Right lobe of liver (tissue), 6 donors: ENCODE results near the gene SMARCC1. TPM values are rescaled to one million over a fixed set of nuclear protein-coding genes. Genes with fewer than 3 reads are reported as not detected.

Source experiments
- ATAC-seq, 4 donors: fragments of 200-7000 bp; cut with Tn5 transposase; one replicate each; pipeline ENCODE4 v1.9.1; 2020; ENCODE audit warnings: mild to moderate bottlenecking in 4 of 4, moderate library complexity in 4 of 4
- DNase-seq, 3 donors: peaks; one replicate each; pipeline ENCODE4 v3.0.0-alpha.2; 2020
- H3K27ac ChIP-seq, 3 donors: fragments of 200-600 bp; one replicate each; pipeline ENCODE4 v1.8.0; 2022
- H3K27me3 ChIP-seq, 2 donors: fragments of 200-600 bp; one replicate each; pipeline ENCODE4 v1.8.0; 2022
- H3K36me3 ChIP-seq, 4 donors: fragments of 200-600 bp; sonication (generic) in 1 of 4; one replicate each; pipeline versions ENCODE4 v1.5.1 to v1.8.0; 2017 to 2022; ENCODE audit warnings: control low read depth in 1 of 4
- H3K4me1 ChIP-seq, 4 donors: fragments of 200-600 bp; sonication (generic) in 1 of 4; one replicate each; pipeline versions ENCODE4 v1.5.1 to v1.8.0; 2017 to 2022; ENCODE audit warnings: control low read depth in 1 of 4
- H3K4me3 ChIP-seq, 3 donors: fragments of 200-600 bp; one replicate each; pipeline ENCODE4 v1.8.0; 2022
- H3K9me3 ChIP-seq, 4 donors: fragments of 200-600 bp; sonication (generic) in 1 of 4; one replicate each; pipeline versions ENCODE4 v1.5.1 to v1.8.0; 2017 to 2022; ENCODE audit warnings: control low read depth in 1 of 4
- POLR2A ChIP-seq: fragments of 450-650 bp; IDR thresholded peaks from one replicate; pipeline ENCODE4 v1.6.1; 2017; ENCODE audit warnings: antibody characterized with exemption, mild to moderate bottlenecking
- WGBS: methylation state at CpG from one replicate; pipeline ENCODE4 v1.1.6; 2018; ENCODE audit warnings: low coverage, low lambda C conversion rate; ENCODE audit not compliant: insufficient coverage; ENCODE audit errors: missing lambda C conversion rate; 5-methylcytosine and 5-hydroxymethylcytosine counted together
- intact Hi-C, 2 donors: fragments of 100-400 bp; cut with DNase I; formaldehyde crosslinking; loops; one replicate each; pipeline versions ENCODE4 v1.11.2 to v1.14.1; 2022
- total RNA-seq, 6 experiments: library from RNA; depleted of rRNA in 2 of 6; stranded (reverse); fragments of >200 nt in 2 of 6; fragmentation: NEBNext Ultra II Directional in 3 of 6; extraction: Animal tissue kit (Norgen Biotek cat#: 25700) in 3 of 6; gene quantifications; one replicate each; pipeline versions ENCODE4 v1.1.0 to v1.2.4, GENCODE V29; 2016 to 2023
- TF ChIP-seq, protein P1 (sequence below), 4 donors: fragments of 200-600 bp in 3 of 4; fragments of 450-650 bp in 1 of 4; IDR thresholded peaks; one replicate each; pipeline versions ENCODE4 v1.5.1 to v1.8.0; 2016 to 2022; ENCODE audit warnings: antibody characterized with exemption in 4 of 4, mild to moderate bottlenecking in 2 of 4
- donor health status: DM: no; HTN: yes; CAD: no.
- donor health status: DM: no; HTN: no; CAD: no.
- donor health status: DM: no; HTN: no; CAD: no.
- donor health status: DM: no; HTN: yes; CAD: no.
- donor health status: DM: no; HTN: yes; CAD: no.

Gene SMARCC1
- total RNA-seq, 6 experiments from 2014 or later: 15.6 to 32.0 (median 24.1) TPM

GRCh38 chr3:47715928-47716327 lies 65.8 kb downstream of the SMARCC1 start:
- H3K4me3 ChIP-seq: no peak overlapping the region
- intact Hi-C loops: no loop called here
- TF ChIP-seq, protein P1, sequence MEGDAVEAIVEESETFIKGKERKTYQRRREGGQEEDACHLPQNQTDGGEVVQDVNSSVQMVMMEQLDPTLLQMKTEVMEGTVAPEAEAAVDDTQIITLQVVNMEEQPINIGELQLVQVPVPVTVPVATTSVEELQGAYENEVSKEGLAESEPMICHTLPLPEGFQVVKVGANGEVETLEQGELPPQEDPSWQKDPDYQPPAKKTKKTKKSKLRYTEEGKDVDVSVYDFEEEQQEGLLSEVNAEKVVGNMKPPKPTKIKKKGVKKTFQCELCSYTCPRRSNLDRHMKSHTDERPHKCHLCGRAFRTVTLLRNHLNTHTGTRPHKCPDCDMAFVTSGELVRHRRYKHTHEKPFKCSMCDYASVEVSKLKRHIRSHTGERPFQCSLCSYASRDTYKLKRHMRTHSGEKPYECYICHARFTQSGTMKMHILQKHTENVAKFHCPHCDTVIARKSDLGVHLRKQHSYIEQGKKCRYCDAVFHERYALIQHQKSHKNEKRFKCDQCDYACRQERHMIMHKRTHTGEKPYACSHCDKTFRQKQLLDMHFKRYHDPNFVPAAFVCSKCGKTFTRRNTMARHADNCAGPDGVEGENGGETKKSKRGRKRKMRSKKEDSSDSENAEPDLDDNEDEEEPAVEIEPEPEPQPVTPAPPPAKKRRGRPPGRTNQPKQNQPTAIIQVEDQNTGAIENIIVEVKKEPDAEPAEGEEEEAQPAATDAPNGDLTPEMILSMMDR (IDR thresholded peaks at IDR 0.05): no peak
- no peak for TF ChIP-seq POLR2A
- DNase-seq: no peak
- ATAC-seq: peak in 1 of 4 donors; percentile 86
- H3K27ac ChIP-seq: no peak overlapping the region
- H3K36me3 ChIP-seq: peaks cover 0 to 34% (median 13%) of the 10 kb centered on the region in 4 donors
- WGBS: 72% methylated on average over 2 of the region's 4 CpGs
- H3K27me3 ChIP-seq: no peaks in the 10 kb centered on the region
- no peaks in the 10 kb centered on the region for H3K4me1 ChIP-seq
- no peaks in the 10 kb centered on the region for H3K9me3 ChIP-seq

- DNase-seq: no peak
- H3K4me3 ChIP-seq: no peak overlapping the region
- intact Hi-C loops: no loop called here
- no peaks in the 10 kb centered on the region for H3K27me3 ChIP-seq
- peaks cover 0 to 41% (median 13%) of the 10 kb centered on the region in 4 donors for H3K36me3 ChIP-seq
- no peaks in the 10 kb centered on the region for H3K4me1 ChIP-seq
- H3K27ac ChIP-seq: no peak overlapping the region
- H3K9me3 ChIP-seq: no peaks in the 10 kb centered on the region
- no peak for ATAC-seq
- no peak for TF ChIP-seq POLR2A
- TF ChIP-seq, protein P1 (IDR thresholded peaks at IDR 0.05): no peak
- WGBS: 89% methylated on average over 6 of the region's 6 CpGs
Observed at GRCh38 chr3:47714606-47715005, 67.1 kb downstream of the SMARCC1 start.

- Histone ChIP-seq H3K9me3 (no peaks in the 10 kb centered on the region), H3K4me3 (no peak overlapping the region), H3K27ac (no peak overlapping the region), H3K36me3 (peaks cover 0 to 49% (median 14%) of the 10 kb centered on the region in 4 donors), H3K4me1 (no peaks in the 10 kb centered on the region), H3K27me3 (no peaks in the 10 kb centered on the region)
- ATAC-seq (no peak), DNase-seq (no peak)
- intact Hi-C loops: no loop called here
- no peak for TF ChIP-seq POLR2A
- TF ChIP-seq, protein P1 (IDR thresholded peaks at IDR 0.05): no peak
- WGBS: 90% methylated on average over 2 of the region's 2 CpGs
Observed at GRCh38 chr3:47713655-47714054, 68.0 kb downstream of the SMARCC1 start.

DNA sequence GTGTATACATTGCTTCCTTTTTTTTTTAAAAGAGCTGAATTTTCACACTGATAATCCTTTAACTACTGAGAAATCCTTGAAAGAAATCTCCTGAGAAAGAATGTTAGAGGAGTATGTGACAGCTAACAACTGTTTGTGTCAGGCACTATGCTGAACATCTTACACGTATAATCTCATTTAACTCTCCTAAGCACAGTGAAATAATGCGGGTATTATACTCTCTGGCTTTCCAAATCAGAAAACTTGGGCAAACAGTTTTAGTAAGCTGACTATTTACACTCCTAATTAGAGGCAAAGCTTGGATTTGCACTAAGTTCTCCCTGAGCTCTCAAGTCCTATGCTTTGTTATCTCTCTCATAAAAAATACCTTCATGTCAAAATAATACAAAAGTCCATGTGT lies 69.3 kb downstream of the SMARCC1 start:
- H3K27me3 ChIP-seq: no peaks in the 10 kb centered on the region
- no peak for ATAC-seq
- DNase-seq: no peak
- H3K4me3 ChIP-seq: no peak overlapping the region
- intact Hi-C loops: no loop called here
- H3K9me3 ChIP-seq: no peaks in the 10 kb centered on the region
- WGBS: 96% methylated on average over 2 of the region's 2 CpGs
- H3K36me3 ChIP-seq: peaks cover 0 to 56% (median 19%) of the 10 kb centered on the region in 4 donors
- no peak overlapping the region for H3K27ac ChIP-seq
- H3K4me1 ChIP-seq: no peaks in the 10 kb centered on the region
- no peak for TF ChIP-seq POLR2A
- TF ChIP-seq, protein P1 (IDR thresholded peaks at IDR 0.05): no peak

- Histone ChIP-seq H3K36me3 (peaks cover 0 to 64% (median 20%) of the 10 kb centered on the region in 4 donors), H3K4me3 (no peak overlapping the region)
Observed at GRCh38 chr3:47711596-47711995, 70.1 kb downstream of the SMARCC1 start.

More at GRCh38 chr3:47711596-47711995, 70.1 kb downstream of the SMARCC1 start:
- Histone ChIP-seq H3K9me3 (no peaks in the 10 kb centered on the region), H3K4me1 (no peaks in the 10 kb centered on the region), H3K27ac (no peak overlapping the region), H3K27me3 (no peaks in the 10 kb centered on the region)
- ATAC-seq (no peak), DNase-seq (no peak)
- TF ChIP-seq, protein P1 (IDR thresholded peaks at IDR 0.05): no peak
- no peak for TF ChIP-seq POLR2A
- 100% methylated on average over 3 of the region's 3 CpGs for WGBS
- intact Hi-C loops: no loop called here
